ENCODE results near the gene PODXL2.

The PODXL2 gene

DNA sequence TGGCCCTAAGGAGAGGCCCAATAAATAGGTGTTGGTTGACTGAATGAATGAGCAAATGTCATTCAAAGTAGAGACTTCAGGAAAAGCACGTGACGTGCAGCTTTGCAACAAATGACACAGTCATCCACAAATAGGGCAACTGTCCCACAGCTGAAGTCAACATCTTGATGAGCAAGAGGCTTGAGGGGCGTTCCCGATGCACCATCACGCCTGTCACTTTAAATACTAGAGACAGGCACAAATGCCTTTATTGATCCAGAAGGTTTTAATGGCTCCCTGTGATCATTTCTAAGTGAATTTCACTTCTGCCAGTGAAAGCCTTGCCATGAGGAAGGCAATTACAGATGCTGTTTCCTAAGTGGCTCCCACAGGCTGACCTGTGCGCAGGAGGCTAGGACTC, 87.4 kb downstream of the PODXL2 start:
- H3K27me3 ChIP-seq, result no peaks in the 10 kb centered on the region
- intact Hi-C loops (cut with DNase I; ENCODE audit: low total_unique reads), result no loop called here
- no peak overlapping the region for H3K27ac ChIP-seq
- no peak overlapping the region for H3K4me3 ChIP-seq
- TF ChIP-seq, protein P1, sequence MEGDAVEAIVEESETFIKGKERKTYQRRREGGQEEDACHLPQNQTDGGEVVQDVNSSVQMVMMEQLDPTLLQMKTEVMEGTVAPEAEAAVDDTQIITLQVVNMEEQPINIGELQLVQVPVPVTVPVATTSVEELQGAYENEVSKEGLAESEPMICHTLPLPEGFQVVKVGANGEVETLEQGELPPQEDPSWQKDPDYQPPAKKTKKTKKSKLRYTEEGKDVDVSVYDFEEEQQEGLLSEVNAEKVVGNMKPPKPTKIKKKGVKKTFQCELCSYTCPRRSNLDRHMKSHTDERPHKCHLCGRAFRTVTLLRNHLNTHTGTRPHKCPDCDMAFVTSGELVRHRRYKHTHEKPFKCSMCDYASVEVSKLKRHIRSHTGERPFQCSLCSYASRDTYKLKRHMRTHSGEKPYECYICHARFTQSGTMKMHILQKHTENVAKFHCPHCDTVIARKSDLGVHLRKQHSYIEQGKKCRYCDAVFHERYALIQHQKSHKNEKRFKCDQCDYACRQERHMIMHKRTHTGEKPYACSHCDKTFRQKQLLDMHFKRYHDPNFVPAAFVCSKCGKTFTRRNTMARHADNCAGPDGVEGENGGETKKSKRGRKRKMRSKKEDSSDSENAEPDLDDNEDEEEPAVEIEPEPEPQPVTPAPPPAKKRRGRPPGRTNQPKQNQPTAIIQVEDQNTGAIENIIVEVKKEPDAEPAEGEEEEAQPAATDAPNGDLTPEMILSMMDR (IDR thresholded peaks at IDR 0.05), result no peak
- H3K4me1 ChIP-seq, result peaks cover 0 to 34% (median 15%) of the 10 kb centered on the region in 4 donors
- peaks cover 16 to 23% (median 22%) of the 10 kb centered on the region in 3 donors for H3K36me3 ChIP-seq
- no peak for DNase-seq
- H3K9me3 ChIP-seq, result no peaks in the 10 kb centered on the region

DNA sequence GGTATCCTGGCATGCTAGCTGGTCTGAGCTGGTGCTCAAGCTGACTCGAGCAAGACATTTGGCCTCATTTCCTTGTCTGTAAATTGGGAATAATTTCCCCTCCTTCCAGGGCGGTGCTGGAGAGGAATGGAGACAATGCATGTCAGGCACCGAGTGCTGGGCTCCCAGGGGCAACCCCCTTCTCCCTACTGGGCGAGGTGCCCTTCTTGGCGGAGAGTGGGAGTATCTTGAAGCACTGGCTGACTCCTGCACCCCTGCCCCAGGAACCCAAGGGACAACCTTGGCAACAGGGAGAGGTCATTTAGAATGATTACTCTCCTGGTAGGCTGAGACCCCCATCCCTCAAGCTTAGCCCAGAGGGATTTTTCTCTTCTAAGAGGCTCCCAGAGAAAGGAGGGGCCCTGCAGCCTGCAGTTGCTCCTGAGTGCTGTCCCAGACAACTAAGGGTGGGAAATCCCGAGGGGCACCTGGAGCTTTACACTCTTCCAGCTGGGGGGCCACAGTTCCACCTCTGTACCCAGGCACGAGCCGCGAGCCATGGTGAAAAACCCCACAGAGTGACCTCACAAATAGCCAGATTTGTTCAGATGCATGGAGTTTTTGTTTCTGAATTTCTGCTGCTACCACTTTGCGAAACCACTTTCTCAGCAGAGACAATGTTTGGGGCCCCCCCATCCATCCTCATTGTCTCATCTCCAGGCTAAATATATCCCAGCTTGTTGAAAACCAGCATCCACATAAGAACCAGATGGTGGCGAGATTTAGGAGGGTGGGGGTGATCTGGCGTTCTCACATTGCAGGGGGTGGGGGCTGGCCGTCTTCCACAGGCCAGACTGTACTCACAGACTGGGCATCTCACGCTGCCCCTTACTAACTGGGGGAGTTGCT, 88.6 kb downstream of the PODXL2 start:
- intact Hi-C loops (cut with DNase I; ENCODE audit: low total_unique reads), result no loop called here
- H3K36me3 ChIP-seq, result peaks cover 16 to 30% (median 23%) of the 10 kb centered on the region in 3 donors
- TF ChIP-seq, protein P1 (IDR thresholded peaks at IDR 0.05), result no peak
- peak in 1 of 2 donors; percentile 49 for DNase-seq
- peaks cover 0 to 25% (median 13%) of the 10 kb centered on the region in 4 donors for H3K4me1 ChIP-seq
- H3K9me3 ChIP-seq, result no peaks in the 10 kb centered on the region
- no peaks in the 10 kb centered on the region for H3K27me3 ChIP-seq
- no peak overlapping the region for H3K4me3 ChIP-seq
- H3K27ac ChIP-seq, result no peak overlapping the region

DNA sequence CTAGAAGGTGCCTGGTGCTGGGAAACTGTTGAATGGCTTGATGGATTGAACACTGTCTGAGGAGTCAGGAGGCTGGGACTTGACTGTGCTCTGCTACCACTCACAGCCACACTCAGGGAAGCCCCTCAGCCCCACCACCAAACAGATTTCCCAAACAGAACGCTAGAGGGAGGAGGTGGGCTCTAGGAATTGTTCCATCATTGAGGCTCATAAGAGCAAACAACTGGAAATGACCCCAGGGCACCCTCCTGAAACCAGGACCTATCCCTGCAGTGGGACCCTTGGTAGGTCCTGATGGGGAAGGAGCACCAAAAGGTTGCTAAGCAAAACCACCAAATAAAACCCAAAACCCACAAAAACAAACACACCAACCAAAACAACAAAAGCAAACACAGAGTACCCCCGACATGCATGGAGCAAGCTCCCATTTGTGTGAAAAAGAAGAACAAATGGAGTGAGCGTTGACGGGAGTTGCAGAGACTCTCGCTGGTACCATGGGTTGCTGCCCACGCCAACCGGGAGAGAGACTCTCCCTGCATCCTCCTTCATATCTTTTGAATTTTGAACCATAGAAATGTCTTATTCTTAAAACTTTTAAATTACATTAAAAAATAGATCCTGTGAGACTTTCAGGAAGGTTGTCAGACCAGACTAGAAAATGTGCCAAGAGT, 89.4 kb downstream of the PODXL2 start:
- H3K4me3 ChIP-seq, result no peak overlapping the region
- peaks cover 0 to 17% (median 7%) of the 10 kb centered on the region in 4 donors for H3K4me1 ChIP-seq
- H3K9me3 ChIP-seq, result no peaks in the 10 kb centered on the region
- peak in 1 of 2 donors; percentile 53 for DNase-seq
- intact Hi-C loops (cut with DNase I; ENCODE audit: low total_unique reads), result no loop called here
- no peak overlapping the region for H3K27ac ChIP-seq
- no peaks in the 10 kb centered on the region for H3K27me3 ChIP-seq
- H3K36me3 ChIP-seq, result peaks cover 16 to 30% (median 23%) of the 10 kb centered on the region in 3 donors
- TF ChIP-seq, protein P1 (IDR thresholded peaks at IDR 0.05), result no peak

DNA sequence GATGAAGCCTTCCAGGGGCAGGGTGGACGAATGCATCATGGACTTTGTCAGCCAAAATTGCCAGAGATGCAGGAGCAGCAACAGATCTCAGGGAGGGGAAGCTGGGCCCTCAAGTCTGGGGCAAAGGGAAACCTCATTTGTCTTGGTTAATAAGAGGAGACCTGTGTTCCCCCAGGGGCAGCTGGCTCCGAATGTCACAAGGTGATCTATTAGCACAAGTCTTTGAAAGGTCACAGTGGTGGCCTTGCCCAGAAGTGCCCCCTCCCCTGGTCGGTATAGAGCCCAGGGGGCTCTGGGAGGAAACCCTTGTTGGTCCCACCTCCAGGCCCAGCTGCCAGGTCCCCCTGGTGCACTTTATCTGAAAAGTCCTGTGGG, 89.9 kb downstream of the PODXL2 start:
- TF ChIP-seq, protein P1 (IDR thresholded peaks at IDR 0.05), result no peak
- Histone ChIP-seq H3K27me3 (no peaks in the 10 kb centered on the region), H3K36me3 (peaks cover 16 to 30% (median 23%) of the 10 kb centered on the region in 3 donors), H3K4me1 (peaks cover 0 to 12% (median 4%) of the 10 kb centered on the region in 4 donors), H3K4me3 (no peak overlapping the region), H3K27ac (no peak overlapping the region), H3K9me3 (no peaks in the 10 kb centered on the region)
- intact Hi-C loops (cut with DNase I; ENCODE audit: low total_unique reads), result no loop called here
- DNase-seq, result peak in 1 of 2 donors; percentile 39

DNA sequence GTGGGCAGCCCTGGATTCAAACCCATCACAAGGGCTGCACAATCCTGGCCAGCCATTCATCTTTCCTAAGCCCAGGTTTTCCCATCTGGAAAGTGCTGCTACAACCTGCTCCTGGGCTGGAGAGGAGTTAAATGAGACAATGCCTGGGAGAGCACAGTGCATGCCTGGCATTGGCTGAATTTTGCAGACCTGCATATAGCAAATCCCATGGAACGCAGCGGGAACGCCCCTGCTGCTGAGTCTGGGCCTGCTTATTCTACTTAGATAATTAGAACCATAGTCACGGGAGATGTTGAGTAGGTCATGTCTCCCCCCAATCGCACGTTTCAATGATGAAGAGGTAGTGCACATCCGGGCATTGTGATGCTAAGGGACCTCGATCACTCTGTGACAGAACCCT, 90.4 kb downstream of the PODXL2 start:
- no peaks in the 10 kb centered on the region for H3K27me3 ChIP-seq
- H3K36me3 ChIP-seq, result peaks cover 16 to 30% (median 23%) of the 10 kb centered on the region in 3 donors
- H3K4me1 ChIP-seq, result peaks cover 0 to 9% (median 4%) of the 10 kb centered on the region in 4 donors
- no peak for DNase-seq
- TF ChIP-seq, protein P1 (IDR thresholded peaks at IDR 0.05), result no peak
- no peaks in the 10 kb centered on the region for H3K9me3 ChIP-seq
- no peak overlapping the region for H3K4me3 ChIP-seq
- intact Hi-C loops (cut with DNase I; ENCODE audit: low total_unique reads), result no loop called here
- no peak overlapping the region for H3K27ac ChIP-seq
